ENCODE measurements around the gene TMEM201.

TMEM201 gene

DNA sequence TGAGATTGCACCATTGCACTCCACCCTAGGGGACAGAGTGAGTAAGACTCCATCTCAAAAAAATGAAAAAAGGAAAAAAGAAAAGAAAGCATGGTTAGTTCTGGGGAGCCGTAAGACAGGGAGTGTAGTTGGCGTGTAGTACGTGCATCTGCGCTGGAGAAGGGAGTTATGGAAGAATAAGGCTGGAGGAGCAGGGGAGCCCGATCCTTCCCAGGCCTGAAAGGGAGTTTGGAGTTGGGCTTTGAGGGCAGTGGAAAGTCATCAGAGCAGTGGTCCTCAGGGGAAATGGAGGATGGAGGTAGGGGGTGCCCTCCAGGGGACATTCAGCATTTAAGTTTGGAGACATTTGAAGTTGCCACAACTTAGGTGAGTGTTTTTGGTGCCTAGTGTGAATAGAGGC is 11.3 kb upstream of the TMEM201 start:
- TF ChIP-seq, protein P1, sequence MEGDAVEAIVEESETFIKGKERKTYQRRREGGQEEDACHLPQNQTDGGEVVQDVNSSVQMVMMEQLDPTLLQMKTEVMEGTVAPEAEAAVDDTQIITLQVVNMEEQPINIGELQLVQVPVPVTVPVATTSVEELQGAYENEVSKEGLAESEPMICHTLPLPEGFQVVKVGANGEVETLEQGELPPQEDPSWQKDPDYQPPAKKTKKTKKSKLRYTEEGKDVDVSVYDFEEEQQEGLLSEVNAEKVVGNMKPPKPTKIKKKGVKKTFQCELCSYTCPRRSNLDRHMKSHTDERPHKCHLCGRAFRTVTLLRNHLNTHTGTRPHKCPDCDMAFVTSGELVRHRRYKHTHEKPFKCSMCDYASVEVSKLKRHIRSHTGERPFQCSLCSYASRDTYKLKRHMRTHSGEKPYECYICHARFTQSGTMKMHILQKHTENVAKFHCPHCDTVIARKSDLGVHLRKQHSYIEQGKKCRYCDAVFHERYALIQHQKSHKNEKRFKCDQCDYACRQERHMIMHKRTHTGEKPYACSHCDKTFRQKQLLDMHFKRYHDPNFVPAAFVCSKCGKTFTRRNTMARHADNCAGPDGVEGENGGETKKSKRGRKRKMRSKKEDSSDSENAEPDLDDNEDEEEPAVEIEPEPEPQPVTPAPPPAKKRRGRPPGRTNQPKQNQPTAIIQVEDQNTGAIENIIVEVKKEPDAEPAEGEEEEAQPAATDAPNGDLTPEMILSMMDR (IDR thresholded peaks at IDR 0.05; ENCODE audit: control insufficient read depth, insufficient read depth, low read depth, low read length, missing control alignments), result no peak
- H3K4me3 ChIP-seq (ENCODE audit: control insufficient read depth, low read depth, low read length), result no peak overlapping the region
- DNase-seq (ENCODE audit: low read depth), result no peak

- DNase-seq (ENCODE audit: low read depth), result no peak
- TF ChIP-seq, protein P1 (IDR thresholded peaks at IDR 0.05; ENCODE audit: control insufficient read depth, insufficient read depth, low read depth, low read length, missing control alignments), result no peak
- no peak overlapping the region for H3K4me3 ChIP-seq (ENCODE audit: control insufficient read depth, low read depth, low read length)
Observed at GRCh38 chr1:9580942-9581341, 7.8 kb upstream of the TMEM201 start.

DNA sequence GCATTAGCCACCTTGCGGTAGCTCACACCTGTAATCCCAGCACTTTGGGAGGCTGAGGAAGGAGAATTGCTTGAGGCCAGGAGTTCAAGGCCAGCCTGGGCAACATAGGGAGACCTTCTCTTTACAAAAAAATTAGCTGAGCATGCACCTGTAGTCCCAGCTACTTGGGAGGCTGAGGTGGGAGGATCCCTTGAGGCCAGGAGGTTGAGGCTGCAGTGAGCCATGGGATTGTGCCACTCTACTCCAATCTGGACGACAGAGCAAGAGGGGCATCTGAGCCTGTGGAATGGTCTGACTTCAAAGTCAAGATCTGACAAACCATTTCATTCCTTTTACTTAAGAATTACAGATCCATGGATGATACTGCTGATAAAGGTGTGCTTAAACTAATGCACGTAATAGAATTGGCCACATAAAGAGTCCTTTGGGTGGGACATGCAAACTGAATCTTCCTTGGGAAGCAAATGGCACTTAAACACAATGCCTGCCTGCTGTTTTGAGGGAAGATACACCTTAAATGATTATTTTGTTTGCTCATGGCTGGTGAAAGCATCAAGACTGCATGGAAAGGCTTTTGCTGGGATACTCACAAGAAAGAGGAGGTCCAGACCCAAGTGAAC is 2.5 kb upstream of the TMEM201 start:
- DNase-seq (ENCODE audit: low read depth), result no peak
- H3K4me3 ChIP-seq (ENCODE audit: control insufficient read depth, low read depth, low read length), result no peak overlapping the region
- TF ChIP-seq, protein P1 (IDR thresholded peaks at IDR 0.05; ENCODE audit: control insufficient read depth, insufficient read depth, low read depth, low read length, missing control alignments), result no peak

DNA sequence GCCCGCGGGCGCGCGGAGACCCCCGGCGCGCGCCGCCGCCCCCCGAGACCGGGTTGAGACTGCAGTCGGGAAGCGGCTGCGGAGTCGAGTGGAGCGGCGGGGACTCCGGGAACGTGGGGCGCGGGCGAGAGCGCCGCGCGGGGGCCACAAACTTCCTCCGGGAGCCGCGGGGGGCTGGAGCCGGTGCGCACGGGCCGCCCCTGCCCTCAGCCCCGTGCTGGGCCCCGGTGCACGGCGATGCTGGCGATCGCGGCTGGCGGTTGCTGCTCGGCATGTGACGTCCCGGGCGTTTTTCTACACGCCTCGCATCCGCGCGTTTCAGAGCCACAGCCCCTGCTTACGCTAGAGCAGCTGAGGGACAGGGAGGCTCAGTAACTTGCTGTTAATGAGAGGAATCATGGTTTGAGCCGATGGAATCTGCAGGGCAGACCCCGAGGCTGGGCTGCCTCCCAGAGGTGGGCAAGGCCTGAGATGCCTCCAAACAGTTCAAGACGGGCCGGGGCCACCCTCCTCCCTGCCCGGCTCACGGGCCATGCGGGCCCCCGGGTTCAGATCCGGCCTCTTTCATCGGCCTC is 520 bp downstream of the TMEM201 start:
- DNase-seq (ENCODE audit: low read depth), result no peak
- TF ChIP-seq, protein P1 (IDR thresholded peaks at IDR 0.05; ENCODE audit: control insufficient read depth, insufficient read depth, low read depth, low read length, missing control alignments), result no peak
- peak overlapping the region; percentile 69 for H3K4me3 ChIP-seq (ENCODE audit: control insufficient read depth, low read depth, low read length)

DNA sequence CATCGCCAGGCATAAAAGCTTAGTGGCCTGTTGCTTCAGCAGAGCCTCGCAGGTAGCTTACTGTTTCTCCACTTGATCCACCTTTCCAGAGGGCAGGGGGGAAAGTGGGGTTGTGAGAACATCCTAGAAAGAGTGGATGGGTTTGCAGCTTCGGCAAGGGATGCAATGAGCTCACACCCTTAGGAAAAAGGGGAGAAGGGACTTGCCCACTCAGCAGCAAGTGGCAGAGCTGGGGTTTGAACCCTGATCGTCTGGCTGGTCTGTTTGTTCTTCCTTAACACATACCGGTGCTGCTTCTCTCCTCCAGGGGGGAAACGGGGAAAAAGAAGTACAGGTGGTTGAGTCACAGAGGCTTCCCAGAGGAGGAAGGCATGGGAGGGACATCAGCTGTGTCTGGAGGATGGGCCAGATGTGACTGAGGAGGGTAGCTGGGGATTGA is 1.0 kb downstream of the TMEM201 start:
- TF ChIP-seq, protein P1 (IDR thresholded peaks at IDR 0.05; ENCODE audit: control insufficient read depth, insufficient read depth, low read depth, low read length, missing control alignments), result no peak
- DNase-seq (ENCODE audit: low read depth), result no peak
- peak overlapping the region; percentile 69 for H3K4me3 ChIP-seq (ENCODE audit: control insufficient read depth, low read depth, low read length)

DNA sequence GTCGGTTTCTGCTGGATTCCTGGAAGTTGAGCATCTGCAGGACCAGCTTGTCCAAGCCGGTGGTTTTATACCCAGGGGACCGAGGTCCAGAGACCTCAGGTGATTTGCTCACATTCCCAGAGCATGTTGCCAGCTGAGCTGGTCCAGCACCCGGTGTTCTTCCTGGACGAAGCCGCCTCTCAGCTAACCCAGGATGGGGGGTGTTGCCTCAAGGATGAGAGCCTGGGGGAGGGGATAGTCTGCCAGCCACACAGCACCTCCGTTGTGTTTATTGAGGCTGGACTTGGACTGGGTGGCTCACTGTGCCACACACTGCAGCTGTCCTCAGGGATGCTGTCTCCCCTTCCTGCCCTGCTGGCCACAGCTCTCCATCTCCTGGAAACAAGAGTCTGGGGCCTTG is 1.5 kb downstream of the TMEM201 start:
- DNase-seq (ENCODE audit: low read depth), result no peak
- TF ChIP-seq, protein P1 (IDR thresholded peaks at IDR 0.05; ENCODE audit: control insufficient read depth, insufficient read depth, low read depth, low read length, missing control alignments), result no peak
- no peak overlapping the region for H3K4me3 ChIP-seq (ENCODE audit: control insufficient read depth, low read depth, low read length)
